Nephron progenitor cell (in vitro differentiated cells): Measurements from ENCODE around the gene CTAGE4.
"Not testable (repeated sequence)": the region's sequence is repeated elsewhere in the genome, so short reads cannot be mapped to it uniquely, and the experiment has no call there.

ENCODE experiments used
- DNase-seq: peaks from one replicate; pipeline ENCODE4 v3.0.0; 2021
- H3K27ac Mint-ChIP-seq: 2 replicates; pipeline ENCODE4 v1.8.0; 2021; ENCODE audit warnings: mild to moderate bottlenecking, moderate library complexity, mixed read lengths
- H3K27me3 Mint-ChIP-seq: 2 replicates; pipeline ENCODE4 v1.8.0; 2021; ENCODE audit warnings: mild to moderate bottlenecking, low read depth, mixed read lengths; ENCODE audit not compliant: poor library complexity
- H3K36me3 Mint-ChIP-seq: 2 replicates; pipeline ENCODE4 v1.8.0; 2021; ENCODE audit warnings: low read depth, mixed read lengths
- H3K4me1 Mint-ChIP-seq: 2 replicates; pipeline ENCODE4 v1.8.0; 2021; ENCODE audit warnings: mixed read lengths
- H3K4me3 Mint-ChIP-seq: 2 replicates; pipeline ENCODE4 v1.8.0; 2021; ENCODE audit warnings: mild to moderate bottlenecking, moderate library complexity, mixed read lengths
- H3K9me3 Mint-ChIP-seq: 2 replicates; pipeline ENCODE4 v1.8.0; 2021; ENCODE audit warnings: mild to moderate bottlenecking, moderate library complexity, mixed read lengths
- CTCF ChIP-seq: fragments of 200-600 bp; sonication (generic); IDR thresholded peaks from 2 replicates; pipeline ENCODE4 v1.5.0; 2021; ENCODE audit warnings: antibody characterized with exemption

The CTAGE4 gene

GRCh38 chr7:144158861-144159260 lies 24.4 kb upstream of the CTAGE4 start:
- Mint-ChIP-seq H3K9me3 (no peaks in the 10 kb centered on the region), H3K4me1 (no peaks in the 10 kb centered on the region), H3K27me3 (peaks cover 16% of the 10 kb centered on the region), H3K27ac (no peak overlapping the region), H3K36me3 (no peaks in the 10 kb centered on the region), H3K4me3 (no peak overlapping the region)
- TF ChIP-seq CTCF, result no peak
- no peak for DNase-seq

- Mint-ChIP-seq H3K4me1 (no peaks in the 10 kb centered on the region), H3K27ac (no peak overlapping the region), H3K9me3 (no peaks in the 10 kb centered on the region), H3K27me3 (peaks cover 3% of the 10 kb centered on the region), H3K4me3 (no peak overlapping the region), H3K36me3 (no peaks in the 10 kb centered on the region)
- TF ChIP-seq CTCF, result no peak
- no peak for DNase-seq
Measured at GRCh38 chr7:144164784-144165183, 18.5 kb upstream of the CTAGE4 start.

- H3K36me3 Mint-ChIP-seq, DNase-seq, H3K4me1 Mint-ChIP-seq, H3K27me3 Mint-ChIP-seq, H3K4me3 Mint-ChIP-seq, H3K27ac Mint-ChIP-seq: not testable (repeated sequence)
- peaks cover 14% of the 10 kb centered on the region for H3K9me3 Mint-ChIP-seq
Measured at GRCh38 chr7:144171594-144172350, 11.5 kb upstream of the CTAGE4 start.

GRCh38 chr7:144174613-144175012 lies 8.7 kb upstream of the CTAGE4 start:
- no peaks in the 10 kb centered on the region for H3K36me3 Mint-ChIP-seq

GRCh38 chr7:144178380-144179164 lies 4.7 kb upstream of the CTAGE4 start:
- H3K4me3 Mint-ChIP-seq, H3K27ac Mint-ChIP-seq, H3K9me3 Mint-ChIP-seq, H3K36me3 Mint-ChIP-seq, H3K27me3 Mint-ChIP-seq, H3K4me1 Mint-ChIP-seq: not testable (repeated sequence)
- TF ChIP-seq CTCF, result peak; percentile 53
- DNase-seq, result peak; percentile 9

More at GRCh38 chr7:144174613-144175012, 8.7 kb upstream of the CTAGE4 start:
- Mint-ChIP-seq H3K4me3 (no peak overlapping the region), H3K27ac (no peak overlapping the region), H3K27me3 (peaks cover 5% of the 10 kb centered on the region), H3K4me1 (peaks cover 10% of the 10 kb centered on the region), H3K9me3 (peaks cover 14% of the 10 kb centered on the region)
- TF ChIP-seq CTCF, result no peak
- DNase-seq, result no peak

GRCh38 chr7:144179165-144179479 lies 4.1 kb upstream of the CTAGE4 start:
- H3K4me3 Mint-ChIP-seq, DNase-seq, H3K36me3 Mint-ChIP-seq: not testable (repeated sequence)

GRCh38 chr7:144187848-144188247 lies 4.6 kb downstream of the CTAGE4 start:
- not testable (repeated sequence) for H3K4me3 Mint-ChIP-seq, DNase-seq, H3K27ac Mint-ChIP-seq, H3K36me3 Mint-ChIP-seq, H3K9me3 Mint-ChIP-seq, H3K27me3 Mint-ChIP-seq, H3K4me1 Mint-ChIP-seq

More at GRCh38 chr7:144179165-144179479, 4.1 kb upstream of the CTAGE4 start:
- H3K9me3 Mint-ChIP-seq, H3K4me1 Mint-ChIP-seq, H3K27me3 Mint-ChIP-seq, H3K27ac Mint-ChIP-seq: not testable (repeated sequence)

GRCh38 chr7:144188578-144189171 lies 5.4 kb downstream of the CTAGE4 start:
- H3K27me3 Mint-ChIP-seq, H3K27ac Mint-ChIP-seq, H3K9me3 Mint-ChIP-seq, H3K36me3 Mint-ChIP-seq, DNase-seq, H3K4me3 Mint-ChIP-seq, H3K4me1 Mint-ChIP-seq: not testable (repeated sequence)

GRCh38 chr7:144193782-144194181 lies 10.5 kb downstream of the CTAGE4 start:
- H3K4me1 Mint-ChIP-seq, H3K9me3 Mint-ChIP-seq, DNase-seq, H3K4me3 Mint-ChIP-seq, H3K27ac Mint-ChIP-seq, H3K27me3 Mint-ChIP-seq, H3K36me3 Mint-ChIP-seq: not testable (repeated sequence)

GRCh38 chr7:144194453-144194852 lies 11.2 kb downstream of the CTAGE4 start:
- DNase-seq, H3K4me1 Mint-ChIP-seq, H3K4me3 Mint-ChIP-seq, H3K27ac Mint-ChIP-seq, H3K9me3 Mint-ChIP-seq, H3K36me3 Mint-ChIP-seq, H3K27me3 Mint-ChIP-seq: not testable (repeated sequence)
